CD4-positive, alpha-beta T cell (primary cell): ENCODE results near the gene DYRK1A. TPM values are rescaled to one million over a fixed set of nuclear protein-coding genes. Genes with fewer than 3 reads are reported as not detected.
A peak's percentile ranks its signal among the peaks of the same experiment; 100 is the strongest.

ENCODE experiments used
- ATAC-seq: fragments of 200-7000 bp; cut with Tn5 transposase; one replicate; pipeline ENCODE4 v1.10.0; 2022; ENCODE audit warnings: mild to moderate bottlenecking; ENCODE audit not compliant: poor library complexity
- CTCF ChIA-PET: fragments of 350-600 bp; sonication (Branson Sonifier 250); formaldehyde crosslinking; loops from one replicate; lab custom pipeline; 2021; ENCODE audit warnings: antibody characterized with exemption, inconsistent platforms; lab: Charles Lee
- POLR2A ChIA-PET: fragments of 350-600 bp; sonication (Branson Sonifier 250); formaldehyde crosslinking; loops from one replicate; lab custom pipeline; 2021; ENCODE audit warnings: antibody characterized with exemption, inconsistent platforms; lab: Charles Lee
- DNase-seq, 14 experiments: peaks; one replicate each; pipeline ENCODE4 v3.0.0-alpha.2; 2013 to 2020; ENCODE audit warnings: mixed read lengths in 2 of 14
- H3K27ac ChIP-seq, 2 donors: one replicate each; pipeline versions ENCODE4 v1.5.1 to v1.7.0; 2013; ENCODE audit warnings: low read length in 2 of 2, low read depth in 1 of 2, mild to moderate bottlenecking in 1 of 2
- H3K27me3 ChIP-seq, 2 experiments: 1 replicate in 1 of 2; 2 replicates in 1 of 2; pipeline versions ENCODE4 v1.6.1 to v1.7.0; 2013; ENCODE audit warnings: low read length in 2 of 2, control low read depth in 1 of 2, mild to moderate bottlenecking in 1 of 2, moderate library complexity in 1 of 2; ENCODE audit not compliant: insufficient read depth in 2 of 2, control insufficient read depth in 1 of 2
- H3K36me3 ChIP-seq: one replicate; pipeline ENCODE4 v1.6.1; 2013; ENCODE audit warnings: low read length, control low read depth; ENCODE audit not compliant: insufficient read depth
- H3K4me1 ChIP-seq: one replicate; pipeline ENCODE4 v1.6.1; 2013; ENCODE audit warnings: low read length, control low read depth; ENCODE audit not compliant: insufficient read depth
- H3K4me3 ChIP-seq: one replicate; pipeline ENCODE4 v1.5.1; 2013; ENCODE audit warnings: mild to moderate bottlenecking, low read length, moderate library complexity
- H3K9me3 ChIP-seq, 2 experiments: 1 replicate in 1 of 2; 2 replicates in 1 of 2; pipeline versions ENCODE4 v1.6.1 to v1.7.0; 2013; ENCODE audit warnings: low read length in 2 of 2, mild to moderate bottlenecking in 2 of 2, control low read depth in 1 of 2, moderate library complexity in 1 of 2; ENCODE audit not compliant: control insufficient read depth in 1 of 2, insufficient read depth in 1 of 2
- H3K27ac Mint-ChIP-seq: one replicate; pipeline ENCODE4 v1.8.0; 2020; ENCODE audit warnings: mixed read lengths
- H3K27me3 Mint-ChIP-seq: one replicate; pipeline ENCODE4 v1.8.0; 2021; ENCODE audit warnings: mixed read lengths
- H3K36me3 Mint-ChIP-seq: one replicate; pipeline ENCODE4 v1.8.0; 2021; ENCODE audit warnings: low read depth, mixed read lengths
- H3K4me1 Mint-ChIP-seq: one replicate; pipeline ENCODE4 v1.8.0; 2021; ENCODE audit warnings: low read depth, mixed read lengths
- H3K4me3 Mint-ChIP-seq: one replicate; pipeline ENCODE4 v1.8.0; 2020; ENCODE audit warnings: mild to moderate bottlenecking, mixed read lengths
- H3K9me3 Mint-ChIP-seq: one replicate; pipeline ENCODE4 v1.8.0; 2020; ENCODE audit warnings: mixed read lengths
- CTCF ChIP-seq: fragments of 200-600 bp; IDR thresholded peaks from one replicate; pipeline ENCODE4 v1.8.0; 2022; ENCODE audit warnings: antibody characterized with exemption, mild to moderate bottlenecking
- intact Hi-C, 2 experiments: fragments of 100-400 bp; cut with DNase I in 1 of 2; cut with micrococcal nuclease in 1 of 2; formaldehyde crosslinking; loops; one replicate each; pipeline versions ENCODE4 v1.15.1 to v1.9.0; 2023 to 2025; cut with DNase I, micrococcal nuclease
- total RNA-seq, 174 experiments: library from RNA in 2 of 174; stranded (reverse) in 2 of 174; gene quantifications; one replicate each; pipeline ENCODE4 v1.2.3 and lab custom pipeline; 2021 to 2026

Gene DYRK1A
- total RNA-seq, 2 experiments from 2014 or later = 135 to 145 TPM

- peak overlapping the region; percentile 27 for H3K4me3 Mint-ChIP-seq
- no peaks in the 10 kb centered on the region for H3K27me3 Mint-ChIP-seq
- H3K9me3 ChIP-seq = no peaks in the 10 kb centered on the region
- no peak for TF ChIP-seq CTCF
- ATAC-seq (no peak), DNase-seq (no peak)
- peak overlapping the region; percentile 3 for H3K27ac Mint-ChIP-seq
- peaks cover 39% of the 10 kb centered on the region for H3K4me1 ChIP-seq
- no peak overlapping the region for H3K27ac ChIP-seq
- H3K36me3 Mint-ChIP-seq = peaks cover 16% of the 10 kb centered on the region
- intact Hi-C loops = loop anchor here in 1 of 2 experiments (5.0 kb wide), 1 partner anchor 46 kb away; the partner anchor contains the start of gene DYRK1A
- CTCF ChIA-PET = interaction anchor here (1.1 to 1.3 kb wide), 3 partner anchors 9 to 179 kb away, joined by 3 to 4 read pairs (median 3); no protein-coding TSS in a partner anchor
- H3K9me3 Mint-ChIP-seq = no peaks in the 10 kb centered on the region
- peaks cover 91% of the 10 kb centered on the region for H3K4me1 Mint-ChIP-seq
- POLR2A ChIA-PET = interaction anchor here (0.6 to 1.2 kb wide), 3 partner anchors 26 to 237 kb away, joined by 3 to 4 read pairs (median 3); no protein-coding TSS in a partner anchor
- no peak overlapping the region for H3K4me3 ChIP-seq
- H3K36me3 ChIP-seq = peaks cover 3% of the 10 kb centered on the region
- H3K27me3 ChIP-seq = no peaks in the 10 kb centered on the region
Measured at GRCh38 chr21:37413553-37414291, 47.1 kb downstream of the DYRK1A start.

- H3K36me3 Mint-ChIP-seq = peaks cover 20% of the 10 kb centered on the region
- peak overlapping the region; percentile 54 for H3K4me3 Mint-ChIP-seq
- POLR2A ChIA-PET = interaction anchor here (0.6 to 0.7 kb wide), 2 partner anchors 38 to 238 kb away, joined by 3 to 4 read pairs; no protein-coding TSS in a partner anchor
- ATAC-seq (no peak), DNase-seq (no peak)
- TF ChIP-seq CTCF = no peak
- no peaks in the 10 kb centered on the region for H3K27me3 Mint-ChIP-seq
- H3K27ac Mint-ChIP-seq = peak overlapping the region; percentile 55
- CTCF ChIA-PET = no interaction called here
- peaks cover 94% of the 10 kb centered on the region for H3K4me1 Mint-ChIP-seq
- no peaks in the 10 kb centered on the region for H3K27me3 ChIP-seq
- H3K27ac ChIP-seq = no peak overlapping the region
- peaks cover 3% of the 10 kb centered on the region for H3K36me3 ChIP-seq
- H3K9me3 Mint-ChIP-seq = no peaks in the 10 kb centered on the region
- no peak overlapping the region for H3K4me3 ChIP-seq
- H3K9me3 ChIP-seq = no peaks in the 10 kb centered on the region
- intact Hi-C loops = loop anchor here in 1 of 2 experiments (5.0 kb wide), 2 partner anchors 47 to 48 kb away; partner anchors contain the start of gene DYRK1A
- H3K4me1 ChIP-seq = peaks cover 36% of the 10 kb centered on the region
Measured at GRCh38 chr21:37414292-37415253, 48.0 kb downstream of the DYRK1A start.

- peaks cover 30% of the 10 kb centered on the region for H3K4me1 ChIP-seq
- H3K27ac Mint-ChIP-seq = peak overlapping the region; percentile 55
- H3K27ac ChIP-seq = no peak overlapping the region
- no peaks in the 10 kb centered on the region for H3K9me3 ChIP-seq
- no peak for ATAC-seq
- H3K27me3 Mint-ChIP-seq = no peaks in the 10 kb centered on the region
- no peaks in the 10 kb centered on the region for H3K27me3 ChIP-seq
- H3K36me3 Mint-ChIP-seq = peaks cover 25% of the 10 kb centered on the region
- ChIA-PET POLR2A (interaction anchor here (0.6 kb wide), 1 partner anchor 47 kb away, joined by 3 read pairs; no protein-coding TSS in a partner anchor), CTCF (no interaction called here)
- H3K36me3 ChIP-seq = no peaks in the 10 kb centered on the region
- no peak for TF ChIP-seq CTCF
- no peak for DNase-seq
- H3K9me3 Mint-ChIP-seq = no peaks in the 10 kb centered on the region
- H3K4me1 Mint-ChIP-seq = peaks cover 97% of the 10 kb centered on the region
- peak overlapping the region; percentile 17 for H3K4me3 Mint-ChIP-seq
- intact Hi-C loops = loop anchor here in 1 of 2 experiments (5.0 kb wide), 1 partner anchor 46 kb away; no protein-coding TSS in a partner anchor
- no peak overlapping the region for H3K4me3 ChIP-seq
Measured at GRCh38 chr21:37415939-37416338, 49.4 kb downstream of the DYRK1A start.
